Measurements from ENCODE around the gene LSM7. TPM values are rescaled to one million over a fixed set of nuclear protein-coding genes. Genes with fewer than 3 reads are reported as not detected.
A peak's percentile ranks its signal among the peaks of the same experiment; 100 is the strongest.

The LSM7 gene
- total and polyA plus RNA-seq, 2 experiments from 2014 or later: 299 to 409 TPM

DNA sequence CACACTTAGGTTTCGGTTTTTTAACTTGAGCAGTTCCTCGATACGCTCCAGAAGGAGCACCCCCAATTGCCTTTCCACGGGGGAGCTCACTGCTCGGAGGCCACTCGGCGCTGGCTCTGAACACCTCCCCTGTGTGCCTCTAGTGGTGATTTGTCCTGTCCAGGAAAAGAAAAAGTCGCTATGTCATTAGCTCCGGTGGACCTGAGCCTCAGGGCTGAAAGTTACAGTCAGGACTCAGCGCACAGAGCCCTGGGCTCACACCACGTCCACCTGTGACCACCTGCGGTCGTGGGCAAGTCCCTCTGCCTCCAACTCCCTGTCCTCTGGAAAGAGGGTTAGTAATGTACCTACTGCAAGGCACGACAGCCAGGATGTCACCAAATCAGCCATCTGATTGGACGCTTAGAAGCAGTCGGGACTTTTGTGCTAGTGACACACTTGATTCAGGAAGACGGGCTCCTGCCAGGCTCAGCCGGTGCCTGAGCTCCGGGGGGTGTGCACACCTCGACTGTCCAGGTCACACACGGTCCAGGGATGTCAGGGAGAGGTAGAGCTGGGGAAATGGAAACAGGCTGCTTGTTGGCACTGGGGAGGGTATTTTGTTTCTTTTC lies 27.8 kb upstream of the LSM7 start:
- no peak for TF ChIP-seq JUNB (IDR thresholded peaks at IDR 0.05; ENCODE audit: unreplicated experiment)
- TF ChIP-seq, protein P1, sequence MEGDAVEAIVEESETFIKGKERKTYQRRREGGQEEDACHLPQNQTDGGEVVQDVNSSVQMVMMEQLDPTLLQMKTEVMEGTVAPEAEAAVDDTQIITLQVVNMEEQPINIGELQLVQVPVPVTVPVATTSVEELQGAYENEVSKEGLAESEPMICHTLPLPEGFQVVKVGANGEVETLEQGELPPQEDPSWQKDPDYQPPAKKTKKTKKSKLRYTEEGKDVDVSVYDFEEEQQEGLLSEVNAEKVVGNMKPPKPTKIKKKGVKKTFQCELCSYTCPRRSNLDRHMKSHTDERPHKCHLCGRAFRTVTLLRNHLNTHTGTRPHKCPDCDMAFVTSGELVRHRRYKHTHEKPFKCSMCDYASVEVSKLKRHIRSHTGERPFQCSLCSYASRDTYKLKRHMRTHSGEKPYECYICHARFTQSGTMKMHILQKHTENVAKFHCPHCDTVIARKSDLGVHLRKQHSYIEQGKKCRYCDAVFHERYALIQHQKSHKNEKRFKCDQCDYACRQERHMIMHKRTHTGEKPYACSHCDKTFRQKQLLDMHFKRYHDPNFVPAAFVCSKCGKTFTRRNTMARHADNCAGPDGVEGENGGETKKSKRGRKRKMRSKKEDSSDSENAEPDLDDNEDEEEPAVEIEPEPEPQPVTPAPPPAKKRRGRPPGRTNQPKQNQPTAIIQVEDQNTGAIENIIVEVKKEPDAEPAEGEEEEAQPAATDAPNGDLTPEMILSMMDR (conservative IDR thresholded peaks at IDR 0.05; ENCODE audit: low read depth in 2 of 2): no peak
- no peak for TF ChIP-seq NANOG (IDR thresholded peaks at IDR 0.05; ENCODE audit: borderline replicate concordance)
- no peak for TF ChIP-seq CREB1 (CRISPR knock-in tag; IDR thresholded peaks at IDR 0.05; ENCODE audit: low read depth)
- TF ChIP-seq EZH2phosphoT487 (IDR thresholded peaks at IDR 0.05; ENCODE audit: unreplicated experiment): no peak
- no peak for TF ChIP-seq EZH2 (IDR thresholded peaks at IDR 0.05; ENCODE audit: low read depth, unreplicated experiment)
- TF ChIP-seq, protein P2, sequence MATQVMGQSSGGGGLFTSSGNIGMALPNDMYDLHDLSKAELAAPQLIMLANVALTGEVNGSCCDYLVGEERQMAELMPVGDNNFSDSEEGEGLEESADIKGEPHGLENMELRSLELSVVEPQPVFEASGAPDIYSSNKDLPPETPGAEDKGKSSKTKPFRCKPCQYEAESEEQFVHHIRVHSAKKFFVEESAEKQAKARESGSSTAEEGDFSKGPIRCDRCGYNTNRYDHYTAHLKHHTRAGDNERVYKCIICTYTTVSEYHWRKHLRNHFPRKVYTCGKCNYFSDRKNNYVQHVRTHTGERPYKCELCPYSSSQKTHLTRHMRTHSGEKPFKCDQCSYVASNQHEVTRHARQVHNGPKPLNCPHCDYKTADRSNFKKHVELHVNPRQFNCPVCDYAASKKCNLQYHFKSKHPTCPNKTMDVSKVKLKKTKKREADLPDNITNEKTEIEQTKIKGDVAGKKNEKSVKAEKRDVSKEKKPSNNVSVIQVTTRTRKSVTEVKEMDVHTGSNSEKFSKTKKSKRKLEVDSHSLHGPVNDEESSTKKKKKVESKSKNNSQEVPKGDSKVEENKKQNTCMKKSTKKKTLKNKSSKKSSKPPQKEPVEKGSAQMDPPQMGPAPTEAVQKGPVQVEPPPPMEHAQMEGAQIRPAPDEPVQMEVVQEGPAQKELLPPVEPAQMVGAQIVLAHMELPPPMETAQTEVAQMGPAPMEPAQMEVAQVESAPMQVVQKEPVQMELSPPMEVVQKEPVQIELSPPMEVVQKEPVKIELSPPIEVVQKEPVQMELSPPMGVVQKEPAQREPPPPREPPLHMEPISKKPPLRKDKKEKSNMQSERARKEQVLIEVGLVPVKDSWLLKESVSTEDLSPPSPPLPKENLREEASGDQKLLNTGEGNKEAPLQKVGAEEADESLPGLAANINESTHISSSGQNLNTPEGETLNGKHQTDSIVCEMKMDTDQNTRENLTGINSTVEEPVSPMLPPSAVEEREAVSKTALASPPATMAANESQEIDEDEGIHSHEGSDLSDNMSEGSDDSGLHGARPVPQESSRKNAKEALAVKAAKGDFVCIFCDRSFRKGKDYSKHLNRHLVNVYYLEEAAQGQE (IDR thresholded peaks at IDR 0.05; ENCODE audit: unreplicated experiment): no peak
- TF ChIP-seq STAT1 (IDR thresholded peaks at IDR 0.05; ENCODE audit: unreplicated experiment): no peak
- TF ChIP-seq ZNF331 (CRISPR knock-in tag; IDR thresholded peaks at IDR 0.05; ENCODE audit: low read depth): no peak
- no peak for TF ChIP-seq POLR2AphosphoS5 (IDR thresholded peaks at IDR 0.05; ENCODE audit: low read depth)
- no peak for TF ChIP-seq ZNF114 (CRISPR knock-in tag; IDR thresholded peaks at IDR 0.05)
- H3K27me3 ChIP-seq (ENCODE audit: insufficient read depth): no peaks in the 10 kb centered on the region
- H3K27ac ChIP-seq (ENCODE audit: low read depth): no peak overlapping the region
- H3K36me3 ChIP-seq (ENCODE audit: insufficient read depth): no peaks in the 10 kb centered on the region
- H3K9me3 Mint-ChIP-seq: no peaks in the 10 kb centered on the region; the same call in 2 of the 3 replicates
- no peaks in the 10 kb centered on the region for H3K79me2 ChIP-seq (replicated peaks; ENCODE audit: insufficient read depth)
- H3K4me1 Mint-ChIP-seq: peaks cover 5% of the 10 kb centered on the region
- no peaks in the 10 kb centered on the region for H3K9me2 ChIP-seq (ENCODE audit: insufficient read depth)
- no peak overlapping the region for H3K4me3 Mint-ChIP-seq
- peaks cover 17% of the 10 kb centered on the region for H3K27me3 Mint-ChIP-seq (ENCODE audit: insufficient read depth, low read depth, poor library complexity)
- no peak overlapping the region for H2AFZ ChIP-seq
- ATAC-seq: no peak
- H3K4me3 ChIP-seq: no peak overlapping the region
- H3F3A ChIP-seq (replicated peaks; ENCODE audit: low read depth): no peaks in the 10 kb centered on the region
- 0 out of 2 replicates have a peak overlapping the region, but pooled peaks have one; percentile 52 for H3K27ac Mint-ChIP-seq
- no peak for DNase-seq (ENCODE audit: low spot score)
- no peaks in the 10 kb centered on the region for H3K36me3 Mint-ChIP-seq (ENCODE audit: low read depth)
- H4K20me1 ChIP-seq (replicated peaks; ENCODE audit: insufficient read depth): no peaks in the 10 kb centered on the region
- H3K4me1 ChIP-seq (ENCODE audit: insufficient read depth): no peaks in the 10 kb centered on the region
- no peak overlapping the region for H3K4me2 ChIP-seq

Data from GM23338 (cell line).